GM19395 (cell line): ENCODE data around the gene TSC1.

ENCODE experiments used
- ATAC-seq: cut with Tn5 transposase; IDR thresholded peaks from one replicate; pipeline ENCODE4 v1.9.1; 2021; ENCODE audit warnings: mild to moderate bottlenecking, moderate library complexity; ENCODE audit not compliant: unreplicated experiment

Gene TSC1

DNA sequence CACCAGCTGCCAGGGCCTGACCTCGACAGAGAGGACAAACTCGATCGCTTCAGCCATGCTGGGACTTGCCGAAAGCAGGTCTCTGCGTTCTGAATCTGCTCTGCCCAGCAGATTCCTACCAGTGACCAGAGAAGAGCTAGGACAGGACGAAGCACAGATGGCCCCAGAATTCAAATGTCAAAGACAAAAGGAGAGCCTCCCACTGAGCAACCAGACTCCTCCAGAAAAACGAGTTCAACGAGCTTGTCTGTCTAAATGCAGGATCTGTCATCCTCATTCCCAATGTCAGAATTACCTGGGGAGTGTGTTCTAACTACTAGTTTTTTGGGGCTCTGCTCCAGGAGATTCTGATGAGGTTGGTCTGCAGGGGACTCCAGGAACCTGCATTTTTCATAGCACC lies 79.7 kb downstream of the TSC1 start:
- ATAC-seq: no peak

DNA sequence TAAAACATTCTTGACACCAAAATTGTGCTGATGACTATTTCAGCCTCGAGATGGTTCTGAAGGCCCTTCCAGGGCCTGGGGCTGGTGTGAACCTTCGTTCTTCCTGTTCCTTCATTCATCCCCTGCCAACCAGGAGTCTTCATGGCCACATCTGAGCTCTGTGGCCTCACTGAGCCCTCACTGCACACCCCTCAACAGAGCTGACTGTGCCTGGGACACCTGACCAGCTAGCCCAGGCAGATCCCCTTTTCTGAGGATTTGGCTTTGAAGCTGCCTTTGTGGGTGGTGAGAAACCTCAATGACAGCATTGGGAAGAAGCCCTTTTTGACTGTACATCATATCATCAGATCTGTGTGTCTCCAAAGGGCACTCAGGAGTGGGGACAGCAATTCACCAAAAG lies 80.1 kb downstream of the TSC1 start:
- no peak for ATAC-seq

DNA sequence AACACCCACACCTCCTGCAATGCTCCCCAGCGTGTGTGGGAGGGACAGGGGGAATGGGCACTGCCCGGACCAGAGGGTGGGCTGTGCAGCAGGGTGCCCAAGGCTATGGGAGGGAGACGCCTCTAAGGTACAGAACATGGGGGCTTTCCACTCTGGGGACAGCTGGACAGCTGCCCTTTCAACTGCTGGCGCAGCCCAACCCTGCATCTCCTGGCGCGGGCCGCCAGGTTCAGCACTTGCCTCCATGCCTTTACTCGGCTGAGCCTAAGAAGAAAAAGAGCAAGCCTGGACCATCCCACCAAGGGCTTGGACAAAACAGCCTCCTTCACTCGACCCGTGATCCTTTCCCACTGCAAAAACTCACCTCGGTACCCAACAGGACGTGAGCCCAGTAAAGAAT lies 81.3 kb downstream of the TSC1 start:
- ATAC-seq: no peak

DNA sequence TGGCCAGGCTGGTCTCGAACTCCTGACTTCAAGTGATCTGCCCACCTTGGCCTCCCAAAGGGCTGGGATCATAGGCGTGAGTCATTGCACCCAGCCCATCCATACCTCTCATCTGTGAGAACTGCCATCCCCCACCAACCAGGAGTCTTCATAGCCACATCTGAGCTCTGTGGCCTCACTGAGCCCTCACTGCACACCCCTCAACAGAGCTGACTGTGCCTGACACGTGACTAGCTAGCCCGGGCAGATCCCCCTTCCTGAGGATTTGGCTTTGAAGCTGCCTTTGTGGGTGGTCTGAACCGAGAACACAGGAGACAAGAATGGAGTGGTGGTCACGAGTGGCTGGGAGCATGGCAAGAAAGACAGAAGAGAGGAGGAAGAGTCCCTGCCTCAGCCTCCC lies 81.9 kb downstream of the TSC1 start:
- no peak for ATAC-seq

DNA sequence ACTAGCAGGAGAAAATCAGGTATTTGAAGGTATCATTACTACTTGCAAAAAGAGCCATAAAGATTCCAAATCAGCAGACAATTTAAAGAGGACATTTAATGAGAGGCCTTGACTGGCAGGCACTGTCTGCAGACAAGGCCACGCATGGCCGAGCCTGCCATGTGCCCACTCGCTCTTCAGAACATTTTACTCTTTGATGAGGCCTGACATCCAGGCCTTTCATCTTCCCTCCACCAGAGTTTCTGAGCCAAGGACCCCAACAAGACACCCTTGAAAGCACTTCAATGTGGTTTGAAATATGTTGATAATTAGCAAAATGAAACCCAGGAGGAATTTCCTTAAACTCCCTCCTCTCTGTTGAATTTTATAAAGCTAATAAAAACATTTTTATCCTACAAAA lies 82.8 kb downstream of the TSC1 start:
- ATAC-seq: no peak

DNA sequence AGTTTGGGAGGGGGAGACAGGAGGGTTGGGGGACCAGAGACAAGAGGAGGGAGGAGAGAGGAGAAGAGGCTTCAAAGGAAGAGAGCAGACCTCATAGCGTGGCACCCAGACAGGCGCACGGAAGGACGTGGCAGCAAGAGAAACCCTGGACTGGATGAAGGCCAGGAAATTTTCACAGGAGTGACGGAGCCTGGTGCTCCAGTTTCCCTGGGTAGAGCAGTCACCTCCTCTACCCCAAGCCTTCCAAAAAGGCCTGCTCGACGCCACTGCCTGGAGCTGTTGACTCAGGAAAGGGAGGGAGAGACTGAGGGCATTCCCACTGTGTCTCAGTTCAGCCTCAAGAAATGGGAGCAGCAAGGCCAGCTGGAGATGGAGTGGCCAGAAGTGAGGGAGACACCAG lies 85.7 kb downstream of the TSC1 start:
- ATAC-seq: no peak

DNA sequence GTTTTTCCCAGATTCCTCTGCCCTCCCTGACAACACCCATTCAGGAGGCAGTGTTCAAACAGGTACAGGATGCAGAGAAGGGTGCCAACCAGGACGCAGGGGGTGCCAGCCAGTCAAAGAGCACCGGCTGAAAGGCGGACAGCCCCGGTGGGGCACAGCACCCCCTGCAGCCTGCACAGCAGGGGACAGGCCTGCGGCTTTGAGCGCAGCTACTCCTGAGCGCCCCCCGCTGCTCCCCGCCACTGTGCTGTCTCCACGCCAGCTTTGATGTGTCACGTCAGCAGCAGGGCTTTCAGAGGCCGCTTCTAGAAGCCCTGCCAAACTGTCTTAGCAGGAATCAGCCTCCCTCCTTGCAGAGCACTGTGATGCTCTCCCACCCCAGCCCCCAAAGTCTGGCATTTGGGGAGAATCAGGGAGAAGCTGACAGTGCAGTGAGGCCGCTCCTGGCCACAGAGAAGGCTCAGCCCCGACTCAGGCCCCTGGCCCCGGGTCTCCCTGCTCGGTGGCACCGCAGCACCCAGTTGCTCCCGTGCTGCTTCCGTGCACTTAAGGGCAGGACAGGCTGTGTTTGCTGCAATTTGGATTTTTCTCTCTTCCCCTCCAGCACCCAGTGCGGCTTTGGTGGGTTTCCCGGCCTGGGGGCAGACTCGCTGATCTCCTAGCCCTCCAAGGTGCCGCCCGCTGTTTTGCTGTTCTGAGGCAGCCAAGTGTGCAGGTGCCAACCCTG lies 86.6 kb downstream of the TSC1 start:
- ATAC-seq: no peak

DNA sequence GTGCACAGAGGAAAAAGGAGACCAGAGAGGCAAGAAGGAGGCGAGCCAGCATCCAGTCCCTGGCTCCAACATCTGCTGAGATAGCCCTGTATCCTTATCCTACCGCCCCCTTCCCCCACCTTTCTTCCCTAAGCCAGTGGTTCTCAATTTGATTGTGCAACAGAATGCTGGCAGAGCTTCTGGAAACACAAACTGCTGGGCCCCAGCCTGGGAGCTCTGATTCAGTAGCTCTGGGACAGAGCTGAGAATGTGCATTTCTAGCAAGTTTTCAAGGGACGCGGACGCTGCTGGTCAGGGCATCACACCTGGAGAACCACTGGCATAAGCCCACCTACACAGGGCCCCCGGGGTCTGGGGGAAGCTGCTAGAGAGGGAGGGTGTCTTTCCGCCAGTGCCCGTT lies 87.4 kb downstream of the TSC1 start:
- ATAC-seq: no peak

DNA sequence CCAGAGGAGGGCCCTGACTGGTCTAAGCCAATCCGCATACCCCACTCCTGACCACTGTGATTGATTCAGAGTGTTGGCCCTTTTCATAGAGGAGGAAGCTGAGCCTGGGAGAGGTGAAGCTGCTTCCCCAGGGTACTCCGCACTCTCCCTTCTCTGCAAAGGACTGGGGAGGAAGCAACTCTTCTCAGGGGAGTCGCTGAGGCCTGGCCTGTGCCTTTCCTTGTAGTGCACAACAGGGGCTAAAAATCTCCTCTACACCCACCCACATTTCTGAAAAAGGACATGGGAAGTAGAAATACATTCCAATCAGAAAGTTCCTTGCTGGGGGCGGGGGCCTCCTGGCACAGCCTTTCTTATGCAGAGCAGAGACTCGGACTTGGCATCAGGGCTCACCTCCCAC lies 88.5 kb downstream of the TSC1 start:
- no peak for ATAC-seq

DNA sequence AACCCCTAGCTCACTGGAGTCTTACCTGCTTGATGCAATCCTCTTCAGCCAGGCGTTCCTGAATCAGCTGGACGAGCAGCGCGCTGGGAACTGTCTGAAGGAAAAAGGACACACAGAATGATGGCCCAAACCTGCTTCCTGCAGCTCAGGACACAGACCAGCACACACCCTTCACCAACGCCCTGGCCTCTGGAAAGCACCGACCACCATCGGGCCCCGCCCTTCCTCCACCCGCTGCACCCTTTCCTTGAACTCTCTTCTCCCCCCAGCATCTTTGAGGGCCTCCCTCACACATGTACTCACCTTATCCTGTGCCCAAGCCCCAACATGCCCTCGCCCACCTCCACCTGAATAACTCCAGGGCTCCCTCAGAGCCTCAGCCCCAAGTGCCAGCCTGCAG lies 89.6 kb downstream of the TSC1 start:
- ATAC-seq: no peak

DNA sequence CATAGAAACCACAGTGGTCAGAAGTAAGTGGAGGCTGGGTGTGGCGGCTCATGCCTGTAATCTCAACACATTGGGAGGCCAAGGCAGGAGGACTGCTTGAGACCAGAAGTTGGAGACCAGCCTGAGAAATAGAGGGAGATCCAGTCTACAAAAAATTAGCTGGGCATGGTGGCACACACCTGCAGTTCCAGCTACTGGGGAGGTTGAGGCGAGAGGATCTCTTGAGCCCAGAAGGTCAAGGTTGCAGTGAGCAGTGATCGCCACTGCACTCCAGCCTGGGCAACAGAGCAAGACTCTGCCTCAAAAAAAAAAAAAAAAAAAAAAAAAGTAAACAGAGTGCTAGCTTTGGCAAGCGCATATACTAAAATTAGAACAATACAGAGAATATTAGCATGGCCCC lies 90.9 kb downstream of the TSC1 start:
- no peak for ATAC-seq

DNA sequence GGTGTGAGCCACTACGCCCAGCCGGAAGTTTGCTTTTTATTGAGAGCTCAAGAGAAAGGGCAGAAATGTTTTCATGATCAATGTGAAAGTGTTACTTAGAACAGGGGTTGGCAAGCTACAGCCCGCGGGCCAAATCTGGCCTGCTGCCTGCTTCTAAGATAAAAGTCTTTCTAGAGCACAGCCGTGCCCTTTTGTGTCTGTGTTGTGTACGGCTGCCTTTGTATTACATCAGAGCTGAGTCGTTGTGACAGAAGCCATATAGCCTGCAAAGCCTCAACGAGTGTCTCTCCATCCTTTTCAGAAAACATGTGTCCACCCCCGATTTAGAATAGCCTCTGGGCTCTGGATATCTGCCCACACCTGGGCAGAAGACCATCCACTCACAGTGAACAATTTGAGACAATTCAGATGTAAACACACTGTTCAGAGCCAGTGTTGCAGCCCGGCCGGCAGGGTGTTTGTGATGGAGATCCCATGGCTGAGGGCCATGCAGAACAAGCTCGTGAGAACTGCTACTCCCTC lies 95.2 kb downstream of the TSC1 start:
- ATAC-seq: no peak

DNA sequence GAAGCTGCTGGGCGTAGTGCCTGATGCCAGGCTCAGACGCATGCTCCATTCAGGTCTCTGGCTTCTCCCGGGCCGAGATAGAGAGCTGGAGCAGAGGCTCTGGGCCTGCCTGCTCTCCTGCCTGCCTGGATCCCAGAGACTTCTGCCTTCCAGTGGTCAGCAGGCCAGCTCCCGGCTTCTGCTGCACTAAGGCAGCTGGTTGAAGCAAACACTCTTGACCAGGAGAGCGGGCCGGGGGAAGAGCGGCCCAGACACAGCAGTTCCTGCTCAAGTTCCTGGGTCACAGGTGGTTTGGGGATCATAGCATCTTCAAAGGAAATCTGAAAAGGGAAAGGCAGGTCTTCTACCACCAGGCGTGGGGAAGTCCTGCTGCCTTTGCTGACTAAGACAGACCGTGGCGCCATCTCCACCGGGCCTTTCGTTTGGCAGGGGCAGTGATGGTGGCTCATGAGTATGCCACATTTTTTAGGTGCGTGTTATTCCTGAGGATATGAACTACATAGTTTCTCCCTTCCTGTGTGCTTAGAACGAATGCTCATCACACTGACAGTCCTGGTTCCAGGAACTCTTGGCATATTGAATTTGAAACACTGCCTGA lies 97.4 kb downstream of the TSC1 start:
- no peak for ATAC-seq

DNA sequence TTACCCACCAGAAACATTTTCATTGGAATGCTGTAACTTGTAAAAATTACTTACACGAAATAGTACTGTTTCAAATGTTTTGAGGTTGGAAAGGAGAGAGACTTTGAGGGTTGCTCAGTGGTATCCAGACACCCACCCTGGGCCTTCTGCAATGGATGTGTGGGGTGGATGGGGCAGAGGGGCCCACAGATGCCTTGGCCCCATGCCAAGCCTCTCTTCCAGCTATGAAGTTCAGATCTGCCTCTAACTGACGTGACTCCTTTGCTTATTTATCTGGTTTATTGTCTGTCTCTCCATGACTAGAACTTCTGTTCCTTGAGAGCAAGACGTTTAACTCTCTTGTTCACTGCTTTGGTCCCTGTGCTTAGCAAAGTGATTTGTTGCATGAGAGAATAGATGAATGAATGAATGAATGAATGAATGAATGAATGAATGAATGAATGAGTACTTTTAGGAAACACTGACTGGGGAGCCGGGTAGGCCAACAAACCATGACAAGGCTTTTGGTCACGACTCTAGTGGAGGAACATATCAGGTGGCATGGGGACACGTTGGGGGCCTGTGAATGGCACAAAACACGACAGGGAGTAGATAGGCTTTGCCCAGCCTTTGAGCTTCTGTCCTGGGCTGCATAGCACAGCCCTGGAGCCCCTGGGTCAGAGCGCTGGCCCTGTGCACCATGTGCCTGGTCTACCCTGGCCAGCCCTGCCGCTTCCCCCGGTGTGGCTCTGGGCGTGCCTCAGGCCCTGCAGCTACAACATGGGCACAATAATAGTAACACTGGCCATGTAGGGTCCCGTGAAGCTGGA lies 98.1 kb downstream of the TSC1 start:
- no peak for ATAC-seq

DNA sequence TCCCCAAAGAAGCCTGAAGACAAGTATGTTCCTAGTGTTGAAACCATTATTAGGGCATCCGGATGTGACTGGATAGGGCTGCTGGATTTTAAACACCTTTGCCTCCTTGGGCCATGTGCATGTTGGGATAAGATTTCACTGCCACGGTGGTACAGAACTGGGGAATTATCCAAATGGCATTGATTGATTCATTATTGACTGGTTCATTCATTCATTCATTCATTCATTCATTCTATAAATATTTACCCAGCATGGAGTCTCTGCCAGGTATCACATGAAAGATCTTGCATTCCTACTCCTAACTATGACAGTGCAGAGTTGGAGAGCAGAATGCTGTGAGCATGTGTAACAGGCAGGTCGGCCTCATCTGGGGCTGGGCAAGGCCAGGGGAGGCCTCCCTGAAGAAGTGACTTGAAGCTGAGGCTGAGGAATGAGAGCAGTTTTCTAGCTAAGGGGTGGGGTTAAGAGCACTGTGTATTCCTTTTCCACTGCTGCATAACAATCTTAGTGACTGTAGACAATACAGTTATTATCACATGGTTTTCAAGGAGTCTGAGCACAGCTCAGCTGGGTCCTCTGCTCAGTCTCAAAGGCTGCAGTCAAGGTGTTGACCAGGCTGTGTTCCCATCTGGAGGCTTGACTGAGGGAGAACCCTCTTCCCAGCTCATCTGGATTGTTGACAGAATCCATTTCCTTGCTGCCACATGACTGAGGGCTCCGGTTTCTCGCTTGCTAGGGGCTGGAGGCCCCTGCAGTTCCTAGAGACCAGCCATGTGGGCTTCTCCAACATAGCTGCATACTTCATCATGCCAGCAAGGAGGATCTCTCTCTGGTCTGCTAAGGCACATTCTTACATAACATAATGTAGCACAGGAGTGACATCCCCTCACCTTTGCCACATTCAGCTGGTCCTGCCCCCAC lies 102.0 kb downstream of the TSC1 start:
- no peak for ATAC-seq
